Spleen (tissue), 11 donors: ENCODE data around the gene PRSS57. TPM values are rescaled to one million over a fixed set of nuclear protein-coding genes. Genes with fewer than 3 reads are reported as not detected.
A peak's percentile ranks its signal among the peaks of the same experiment; 100 is the strongest.
"Not testable (repeated sequence)": the region's sequence is repeated elsewhere in the genome, so short reads cannot be mapped to it uniquely, and the experiment has no call there.

Experiments
- DNase-seq: peaks from one replicate; pipeline ENCODE4 v3.0.0-alpha.2; 2020
- H3K27ac ChIP-seq, 8 donors: fragments of 200-600 bp; sonication (generic) in 7 of 8; 1 replicate in 4 of 8; 2 replicates in 4 of 8; pipeline versions ENCODE4 v1.5.0 to v1.8.0; 2016 to 2021; ENCODE audit warnings: inconsistent platforms in 4 of 8, mild to moderate bottlenecking in 4 of 8, moderate library complexity in 1 of 8
- H3K27me3 ChIP-seq, 7 donors: fragments of 200-600 bp; sonication (generic) in 6 of 7; replicated peaks in 1 of 7; 1 replicate in 4 of 7; 2 replicates in 3 of 7; pipeline versions ENCODE4 v1.5.0 to v1.8.0; 2016 to 2021; ENCODE audit warnings: inconsistent platforms in 3 of 7, mild to moderate bottlenecking in 1 of 7
- H3K36me3 ChIP-seq, 6 donors: fragments of 200-600 bp; sonication (generic) in 5 of 6; 1 replicate in 4 of 6; 2 replicates in 2 of 6; pipeline versions ENCODE4 v1.5.0 to v1.8.0; 2016 to 2021; ENCODE audit warnings: inconsistent platforms in 2 of 6
- H3K4me1 ChIP-seq, 6 donors: fragments of 200-600 bp; sonication (generic) in 5 of 6; 1 replicate in 3 of 6; 2 replicates in 3 of 6; pipeline versions ENCODE4 v1.5.0 to v1.8.0; 2016 to 2021; ENCODE audit warnings: inconsistent platforms in 3 of 6
- H3K4me3 ChIP-seq, 8 donors: fragments of 200-600 bp; sonication (generic) in 7 of 8; 1 replicate in 4 of 8; 2 replicates in 4 of 8; pipeline versions ENCODE4 v1.5.0 to v1.8.0; 2016 to 2021; ENCODE audit warnings: inconsistent platforms in 4 of 8, mild to moderate bottlenecking in 4 of 8, moderate library complexity in 2 of 8
- H3K9me3 ChIP-seq, 8 donors: fragments of 200-600 bp; sonication (generic) in 7 of 8; 1 replicate in 4 of 8; 2 replicates in 4 of 8; pipeline versions ENCODE4 v1.5.0 to v1.8.0; 2016 to 2021; ENCODE audit warnings: inconsistent platforms in 4 of 8
- CTCF ChIP-seq, 11 experiments: fragments of 200-600 bp in 7 of 11; fragments of 450-650 bp in 4 of 11; sonication (generic) in 4 of 11; IDR thresholded peaks in 8 of 11; conservative IDR thresholded peaks in 3 of 11; 1 replicate in 7 of 11; 2 replicates in 4 of 11; pipeline versions ENCODE4 v1.4.0 to v1.8.0; 2016 to 2021; ENCODE audit warnings: antibody characterized with exemption in 11 of 11, inconsistent platforms in 4 of 11, mild to moderate bottlenecking in 1 of 11
- POLR2A ChIP-seq, 3 donors: fragments of 450-650 bp; IDR thresholded peaks; one replicate each; pipeline ENCODE4 v1.5.1; 2017; ENCODE audit warnings: antibody characterized with exemption in 3 of 3, mild to moderate bottlenecking in 1 of 3
- POLR2AphosphoS5 ChIP-seq, 3 donors: sonication (generic); formaldehyde crosslinking; IDR thresholded peaks; one replicate each; pipeline ENCODE4 v1.5.1; 2017; ENCODE audit warnings: antibody characterized with exemption in 3 of 3
- WGBS, 5 donors: extraction: QIAGEN DNeasy Blood & Tissue Kit in 3 of 5; methylation state at CpG; one replicate each; pipeline versions ENCODE4 v1.1.5 to v1.1.7; 2013 to 2018; 5-methylcytosine and 5-hydroxymethylcytosine counted together
- intact Hi-C: fragments of 100-400 bp; cut with DNase I; formaldehyde crosslinking; loops from one replicate; pipeline ENCODE4 v1.15.0; 2023; ENCODE audit warnings: low total_unique reads
- polyA plus RNA-seq, 3 donors: library from polyadenylated mRNA; stranded (reverse); fragments of 200-250 nt; gene quantifications; one replicate each; pipeline ENCODE4 v1.2.1, GENCODE V29; 2013
- total RNA-seq, 7 donors: library from RNA; depleted of rRNA in 3 of 7; stranded (reverse); fragments of >200 nt in 3 of 7; fragmentation: NEBNext Ultra II Directional in 4 of 7; extraction: Animal tissue kit (Norgen Biotek cat#: 25700) in 4 of 7; gene quantifications; one replicate each; pipeline versions ENCODE4 v1.1.0 to v1.2.1, GENCODE V29; 2016 to 2021
- donor health status: healthy with polysubstance abuse.
- donor health status: DM: no; HTN: no; CAD: no; lungs with moderate emphysema.
- donor health status: DM: no; HTN: no; CAD: no.
- donor health status: Bipolar disorder and iron deficiency.
- donor health status: healthy.
- donor health status: DM: no; HTN: no; CAD: no.
- donor health status: DM: yes; HTN: yes; CAD: no.

PRSS57 gene
- total and polyA plus RNA-seq, 10 donors, result 0.24 to 2.5 (median 0.54) TPM; not detected in 2

- Histone ChIP-seq H3K27ac (peak overlapping the region in 2 of 8 donors; percentile 65 to 86), H3K4me3 (no peak overlapping the region), H3K27me3 (no peaks in the 10 kb centered on the region), H3K36me3 (peaks cover 0 to 2% (median 0%) of the 10 kb centered on the region in 6 donors), H3K4me1 (peaks cover 0 to 57% (median 33%) of the 10 kb centered on the region in 6 donors), H3K9me3 (no peaks in the 10 kb centered on the region)
- no peak for DNase-seq
- 87 to 96% (median 89%) methylated on average over 16 of the region's 16 CpGs for WGBS, 5 donors
- intact Hi-C loops, result loop anchor here (5.0 to 10.0 kb wide), 2 partner anchors 64 to 146 kb away; partner anchors contain the start of gene HCN2
- no peak for TF ChIP-seq POLR2AphosphoS5 (IDR thresholded peaks at IDR 0.05)
- no peak for TF ChIP-seq POLR2A (IDR thresholded peaks at IDR 0.05)
Measured at GRCh38 chr19:731000-731399, 35.7 kb upstream of the PRSS57 start.

DNA sequence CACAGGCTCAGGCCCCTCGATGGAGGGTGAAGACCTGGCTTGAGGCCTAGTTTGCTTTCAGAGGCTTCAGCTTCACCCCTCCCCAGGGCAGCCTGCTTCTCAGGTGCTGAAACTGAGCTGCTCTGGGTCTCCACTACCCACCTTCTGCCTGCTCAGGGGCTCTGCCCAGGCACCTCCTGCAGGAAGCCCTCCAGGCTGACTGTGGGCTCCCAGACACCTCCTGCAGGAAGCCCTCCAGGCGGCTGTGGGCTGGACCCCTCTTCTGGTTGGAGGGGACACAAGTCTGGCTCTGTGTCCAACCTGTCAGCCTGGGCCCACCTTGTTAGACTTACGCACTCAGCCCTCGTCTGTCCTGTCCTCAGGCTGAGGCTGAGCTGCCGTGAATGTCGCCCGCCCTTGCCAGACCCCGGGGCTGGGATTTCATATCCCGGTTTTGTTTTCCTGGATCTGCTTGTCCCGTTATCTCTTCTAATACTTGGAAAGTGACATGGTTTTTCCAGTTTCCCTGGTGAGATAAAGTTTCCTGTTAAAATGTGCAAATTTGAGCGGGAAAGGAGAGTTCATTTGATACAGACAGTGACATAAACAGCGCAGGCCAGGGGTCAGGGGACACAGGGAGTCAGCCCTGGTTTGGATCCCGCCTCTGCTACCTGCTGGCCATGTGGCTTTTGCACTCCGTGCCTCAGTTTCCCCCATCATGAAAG, 34.9 kb upstream of the PRSS57 start:
- TF ChIP-seq POLR2AphosphoS5 (IDR thresholded peaks at IDR 0.05) (no peak), CTCF (IDR thresholded peaks at IDR 0.05 in 8 of 11, conservative IDR thresholded peaks at IDR 0.05 in 3 of 11) (no peak), POLR2A (IDR thresholded peaks at IDR 0.05) (no peak)
- no peaks in the 10 kb centered on the region for H3K27me3 ChIP-seq
- WGBS, 5 donors, result 63 to 82% (median 79%) methylated on average over 13 to 14 of the region's 14 CpGs
- H3K4me3 ChIP-seq, result no peak overlapping the region
- H3K4me1 ChIP-seq, result peaks cover 0 to 57% (median 33%) of the 10 kb centered on the region in 6 donors
- no peaks in the 10 kb centered on the region for H3K36me3 ChIP-seq
- H3K27ac ChIP-seq, result peak overlapping the region in 6 of 8 donors; percentile 62 to 89 (median 66)
- no peaks in the 10 kb centered on the region for H3K9me3 ChIP-seq
- intact Hi-C loops, result loop anchor here (5.0 to 10.0 kb wide), 2 partner anchors 63 to 145 kb away; partner anchors contain the start of gene HCN2
- no peak for DNase-seq

DNA sequence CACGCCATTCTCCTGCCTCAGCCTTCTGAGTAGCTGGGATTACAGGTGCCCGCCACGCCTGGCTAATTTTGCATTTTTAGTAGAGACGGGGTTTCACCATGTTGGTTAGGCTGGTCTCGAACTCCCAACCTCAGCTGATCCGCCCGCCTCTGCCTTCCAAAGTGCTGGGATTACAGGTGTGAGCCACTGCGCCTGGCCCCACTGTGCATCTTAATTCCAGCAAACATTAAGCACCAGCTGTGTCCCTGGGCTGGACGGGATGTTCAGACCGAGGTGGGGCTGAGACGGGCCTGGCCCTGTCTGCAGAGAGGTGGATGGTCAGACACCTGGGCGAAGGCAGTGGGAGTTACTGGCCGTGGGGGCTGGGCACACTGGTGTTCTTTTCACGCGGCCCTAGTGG, 34.3 kb upstream of the PRSS57 start:
- 63 to 88% (median 79%) methylated on average over 10 to 15 of the region's 15 CpGs for WGBS, 5 donors
- H3K27me3 ChIP-seq, DNase-seq, intact Hi-C loops, H3K4me3 ChIP-seq, H3K36me3 ChIP-seq, H3K9me3 ChIP-seq: not testable (repeated sequence)
- H3K4me1 ChIP-seq, result peaks cover 0 to 55% (median 31%) of the 10 kb centered on the region in 6 donors
- peak overlapping the region in 6 of 8 donors; percentile 62 to 89 (median 66) for H3K27ac ChIP-seq

GRCh38 chr19:728011-728410, 32.8 kb upstream of the PRSS57 start:
- Histone ChIP-seq H3K4me1 (peaks cover 2 to 48% (median 23%) of the 10 kb centered on the region in 6 donors), H3K27me3 (peaks cover 0 to 4% (median 0%) of the 10 kb centered on the region in 7 donors), H3K27ac (peak overlapping the region; percentile 44 to 92 (median 85)), H3K36me3 (no peaks in the 10 kb centered on the region), H3K4me3 (no peak overlapping the region), H3K9me3 (no peaks in the 10 kb centered on the region)
- peak; percentile 90 for DNase-seq
- TF ChIP-seq POLR2AphosphoS5 (IDR thresholded peaks at IDR 0.05) (peak; percentile 81 to 90 (median 87)), POLR2A (IDR thresholded peaks at IDR 0.05) (no peak)
- WGBS, 5 donors, result 24 to 64% (median 42%) methylated on average over 23 to 26 of the region's 26 CpGs
- intact Hi-C loops, result no loop called here

DNA sequence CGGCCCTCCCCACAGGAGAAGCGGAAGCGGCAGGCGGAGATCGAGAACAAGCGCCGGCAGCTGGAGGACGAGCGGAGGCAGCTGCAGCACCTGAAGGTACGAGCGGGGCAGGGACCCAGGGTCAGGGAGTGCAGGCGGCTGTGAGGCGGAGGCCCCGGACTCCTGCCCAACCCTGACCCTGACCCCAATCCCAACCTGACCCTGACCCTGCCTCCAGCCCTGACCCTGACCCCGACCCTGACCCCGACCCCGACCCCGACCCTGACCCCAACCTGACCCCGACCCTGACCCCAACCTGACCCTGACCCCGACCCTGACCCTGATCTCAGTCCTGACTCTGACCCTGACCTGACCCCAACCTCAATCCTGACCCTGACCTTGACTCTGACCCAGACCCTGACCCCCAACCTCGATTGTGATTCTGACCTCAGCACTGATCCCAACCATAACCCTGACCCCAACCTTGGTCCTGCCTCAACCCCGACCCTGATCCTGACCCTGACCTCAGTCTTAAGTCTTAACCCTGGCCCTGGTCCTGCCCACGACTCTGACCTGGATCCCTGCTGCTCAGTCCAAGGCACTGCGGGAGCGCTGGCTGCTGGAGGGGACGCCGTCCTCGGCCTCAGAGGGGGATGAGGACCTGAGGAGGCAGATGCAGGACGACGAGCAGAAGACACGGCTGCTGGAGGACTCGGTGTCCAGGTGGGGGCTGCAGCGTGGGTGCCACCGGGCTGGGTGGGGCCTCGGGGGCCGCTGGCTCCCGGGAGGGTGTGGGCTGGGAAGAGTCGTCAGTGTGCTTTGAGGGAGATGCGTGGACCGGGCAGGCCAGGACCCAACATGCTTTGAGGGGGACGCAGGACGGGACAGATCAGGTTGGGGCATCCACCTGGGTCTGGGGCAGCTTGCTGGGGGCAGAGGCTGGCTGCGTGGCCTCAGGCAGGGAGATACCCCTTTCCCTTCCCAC, 32.0 kb upstream of the PRSS57 start:
- WGBS, 5 donors, result 70 to 85% (median 76%) methylated on average over 28 to 43 of the region's 43 CpGs
- Histone ChIP-seq H3K36me3 (no peaks in the 10 kb centered on the region), H3K27me3 (peaks cover 0 to 11% (median 0%) of the 10 kb centered on the region in 7 donors), H3K27ac (peak overlapping the region; percentile 44 to 92 (median 85)), H3K9me3 (no peaks in the 10 kb centered on the region), H3K4me3 (no peak overlapping the region), H3K4me1 (peaks cover 8 to 55% (median 30%) of the 10 kb centered on the region in 6 donors)
- TF ChIP-seq CTCF (IDR thresholded peaks at IDR 0.05 in 8 of 11, conservative IDR thresholded peaks at IDR 0.05 in 3 of 11), result peak in 1 of 11 experiments; percentile 10
- no peak for TF ChIP-seq POLR2A (IDR thresholded peaks at IDR 0.05)
- DNase-seq, result no peak
- intact Hi-C loops, result no loop called here
